Measurements from ENCODE around the gene CEP95.
"Not testable (repeated sequence)": the region's sequence is repeated elsewhere in the genome, so short reads cannot be mapped to it uniquely, and the experiment has no call there.

CEP95 gene

DNA sequence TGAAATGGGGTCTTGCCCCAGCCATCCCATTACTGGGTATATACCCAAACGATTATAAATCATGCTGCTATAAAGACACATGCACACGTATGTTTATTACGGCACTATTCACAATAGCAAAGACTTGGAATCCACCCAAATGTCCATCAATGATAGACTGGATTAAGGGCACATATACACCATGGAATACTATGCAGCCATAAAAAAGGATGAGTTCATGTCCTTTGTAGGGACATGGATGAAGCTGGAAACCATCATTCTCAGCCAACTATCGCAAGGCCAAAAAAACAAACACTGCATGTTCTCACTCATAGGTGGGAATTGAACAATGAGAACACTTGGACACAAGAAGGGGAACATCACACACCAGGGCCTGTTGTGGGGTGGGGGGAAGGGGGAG, 70.2 kb downstream of the CEP95 start:
- not testable (repeated sequence) for DNase-seq

DNA sequence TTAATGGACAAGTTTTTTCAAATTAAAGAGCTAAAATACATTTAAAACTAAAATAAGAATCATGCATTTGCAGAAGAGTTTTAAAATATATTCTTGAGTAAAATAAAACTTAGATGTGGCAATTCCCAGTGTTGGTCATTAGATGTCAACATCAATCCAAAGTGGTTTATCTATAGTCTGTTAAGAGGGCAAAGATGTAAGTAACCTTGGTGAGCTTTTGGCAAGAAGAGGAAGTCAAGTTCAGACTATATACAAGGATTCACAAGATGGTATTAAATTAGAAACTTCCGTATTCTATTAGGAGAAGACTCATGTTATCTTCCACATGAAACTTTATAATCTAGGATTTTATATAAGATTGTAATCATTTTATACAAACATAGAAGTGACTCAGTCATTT, 73.1 kb downstream of the CEP95 start:
- DNase-seq: no peak

DNA sequence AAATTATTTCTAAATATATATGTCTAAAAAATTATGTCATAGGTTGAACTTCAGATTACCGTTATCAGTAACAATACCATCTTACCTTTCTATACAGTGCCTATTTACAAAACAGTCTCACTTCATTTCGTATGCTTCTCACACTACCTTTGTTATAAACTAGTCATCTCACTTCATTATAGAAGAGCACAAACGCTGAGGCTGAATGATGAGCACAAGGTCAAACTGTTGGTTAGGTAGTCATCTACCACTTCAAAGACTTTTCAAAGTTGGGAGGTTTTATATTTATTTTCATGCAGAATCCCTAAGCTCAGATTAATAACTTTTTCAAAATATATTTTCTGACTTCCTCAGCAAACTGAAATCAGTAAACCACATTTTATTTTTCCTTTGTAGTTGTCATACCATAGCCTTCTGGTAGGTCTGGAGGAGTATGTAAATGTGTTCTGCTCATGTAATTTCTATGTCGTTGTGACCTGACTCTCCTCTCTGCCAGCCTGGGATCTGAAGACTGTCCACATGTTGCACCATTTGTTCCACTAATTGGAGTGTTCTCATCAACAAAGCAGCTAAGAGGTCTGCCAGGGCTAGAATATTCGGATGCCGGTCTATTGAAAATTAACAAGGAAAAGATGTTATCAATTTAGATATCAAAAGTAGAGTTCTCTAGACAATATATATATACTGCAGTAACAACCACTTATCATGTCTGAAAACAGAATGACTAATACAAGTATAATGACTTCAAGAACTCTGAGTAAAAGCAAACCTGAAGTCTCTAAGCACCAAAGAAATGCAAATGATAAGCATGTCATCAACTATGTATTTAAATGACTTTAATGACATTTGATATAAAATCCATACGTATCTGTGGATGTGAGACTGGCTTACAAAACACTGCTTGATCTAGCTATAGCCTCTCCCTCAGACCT, 73.9 kb downstream of the CEP95 start:
- no peak for DNase-seq

DNA sequence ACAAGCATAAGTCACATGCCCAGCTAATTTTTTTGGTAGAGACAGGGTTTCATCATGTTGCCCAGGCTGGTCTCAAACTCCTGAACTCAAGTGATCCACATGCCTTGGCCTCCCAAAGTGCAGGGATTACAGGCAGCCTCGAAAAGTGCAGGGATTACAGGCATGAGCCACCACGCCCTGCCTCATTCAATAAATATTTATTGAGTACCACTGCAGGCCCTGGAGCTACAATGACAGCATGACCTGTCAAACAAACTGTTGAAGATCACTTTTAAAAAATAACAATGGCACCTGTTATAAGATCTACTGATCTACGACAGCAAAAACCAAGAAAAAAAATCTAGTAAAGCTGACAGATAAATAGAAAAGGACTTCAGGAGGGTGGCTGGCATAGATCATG, 76.3 kb downstream of the CEP95 start:
- DNase-seq: no peak

DNA sequence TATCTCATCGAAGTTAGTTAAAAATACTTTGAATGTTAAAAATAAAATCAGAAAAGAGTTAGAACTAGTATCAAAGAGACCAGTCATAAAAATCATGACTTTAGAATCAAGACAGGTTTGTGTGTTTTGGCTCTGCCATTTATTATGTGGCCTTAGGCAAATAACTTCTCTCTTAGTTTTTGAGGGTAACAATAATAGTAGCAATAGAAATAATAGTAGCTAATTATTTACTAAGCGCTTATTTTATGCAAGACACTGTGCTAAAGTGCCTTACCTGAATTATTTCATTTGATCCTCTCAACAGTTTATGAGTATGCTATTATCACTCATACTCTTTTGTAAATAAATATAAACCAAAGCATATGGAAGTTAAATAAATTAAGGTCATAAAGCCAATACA, 78.4 kb downstream of the CEP95 start:
- DNase-seq: no peak
